PFSK-1 (cell line): ENCODE data around the gene DYRK3.

Experiments
- FOXP2 ChIP-seq: optimal IDR thresholded peaks from 2 replicates; pipeline ENCODE3; 2011; ENCODE audit warnings: borderline replicate concordance, control low read depth, inconsistent platforms; ENCODE audit not compliant: insufficient read depth; ENCODE audit errors: extremely low read length, extremely low read depth
- REST ChIP-seq, 2 experiments: IDR thresholded peaks; 2 replicates each; pipeline versions ENCODE4 v1.6.1 to v1.8.0; 2011 to 2012; ENCODE audit warnings: low read depth in 2 of 2, low read length in 2 of 2, control low read depth in 1 of 2, inconsistent platforms in 1 of 2, mild to moderate bottlenecking in 1 of 2, moderate library complexity in 1 of 2; ENCODE audit not compliant: insufficient read depth in 1 of 2

- TF ChIP-seq FOXP2, result no peak
- TF ChIP-seq REST (IDR thresholded peaks at IDR 0.05; ENCODE audit: insufficient read depth in 1 of 2, low read depth in 2 of 2, low read length in 2 of 2), result no peak
Observed at GRCh38 chr1:206696812-206697585, 61.7 kb downstream of the DYRK3 start.
